ENCODE data around the gene ART4. TPM values are rescaled to one million over a fixed set of nuclear protein-coding genes. Genes with fewer than 3 reads are reported as not detected.
A peak's percentile ranks its signal among the peaks of the same experiment; 100 is the strongest.

The ART4 gene
- not detected for total RNA-seq

- peaks cover 2% of the 10 kb centered on the region for H3K27me3 Mint-ChIP-seq
- no peaks in the 10 kb centered on the region for H3K9me3 Mint-ChIP-seq
- DNase-seq (no peak), ATAC-seq (no peak)
- TF ChIP-seq, protein P1, sequence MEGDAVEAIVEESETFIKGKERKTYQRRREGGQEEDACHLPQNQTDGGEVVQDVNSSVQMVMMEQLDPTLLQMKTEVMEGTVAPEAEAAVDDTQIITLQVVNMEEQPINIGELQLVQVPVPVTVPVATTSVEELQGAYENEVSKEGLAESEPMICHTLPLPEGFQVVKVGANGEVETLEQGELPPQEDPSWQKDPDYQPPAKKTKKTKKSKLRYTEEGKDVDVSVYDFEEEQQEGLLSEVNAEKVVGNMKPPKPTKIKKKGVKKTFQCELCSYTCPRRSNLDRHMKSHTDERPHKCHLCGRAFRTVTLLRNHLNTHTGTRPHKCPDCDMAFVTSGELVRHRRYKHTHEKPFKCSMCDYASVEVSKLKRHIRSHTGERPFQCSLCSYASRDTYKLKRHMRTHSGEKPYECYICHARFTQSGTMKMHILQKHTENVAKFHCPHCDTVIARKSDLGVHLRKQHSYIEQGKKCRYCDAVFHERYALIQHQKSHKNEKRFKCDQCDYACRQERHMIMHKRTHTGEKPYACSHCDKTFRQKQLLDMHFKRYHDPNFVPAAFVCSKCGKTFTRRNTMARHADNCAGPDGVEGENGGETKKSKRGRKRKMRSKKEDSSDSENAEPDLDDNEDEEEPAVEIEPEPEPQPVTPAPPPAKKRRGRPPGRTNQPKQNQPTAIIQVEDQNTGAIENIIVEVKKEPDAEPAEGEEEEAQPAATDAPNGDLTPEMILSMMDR (IDR thresholded peaks at IDR 0.05): no peak
- H3K27ac Mint-ChIP-seq: no peak within 1 kb of the TSS
- H3K36me3 Mint-ChIP-seq (ENCODE audit: low read depth): no peaks in the 10 kb centered on the region
- ChIA-PET CTCF (interaction anchor here (1.0 kb wide), 1 partner anchor 152 kb away, joined by 6 read pairs; no protein-coding TSS in a partner anchor), POLR2A (interaction anchor here (0.7 kb wide), 1 partner anchor 21 kb away, joined by 4 read pairs; no protein-coding TSS in a partner anchor)
- H3K4me1 Mint-ChIP-seq (ENCODE audit: low read depth): peaks cover 12% of the 10 kb centered on the region
- H3K4me3 Mint-ChIP-seq: no peak within 1 kb of the TSS
- intact Hi-C loops (cut with micrococcal nuclease): no loop called here
These were observed at the start of gene ART4 for GRCh38 chr12:14843425-14843887. ART4 (minus strand) TSS chr12:14843526; CDS start chr12:14843113, 413 bp downstream.

DNA sequence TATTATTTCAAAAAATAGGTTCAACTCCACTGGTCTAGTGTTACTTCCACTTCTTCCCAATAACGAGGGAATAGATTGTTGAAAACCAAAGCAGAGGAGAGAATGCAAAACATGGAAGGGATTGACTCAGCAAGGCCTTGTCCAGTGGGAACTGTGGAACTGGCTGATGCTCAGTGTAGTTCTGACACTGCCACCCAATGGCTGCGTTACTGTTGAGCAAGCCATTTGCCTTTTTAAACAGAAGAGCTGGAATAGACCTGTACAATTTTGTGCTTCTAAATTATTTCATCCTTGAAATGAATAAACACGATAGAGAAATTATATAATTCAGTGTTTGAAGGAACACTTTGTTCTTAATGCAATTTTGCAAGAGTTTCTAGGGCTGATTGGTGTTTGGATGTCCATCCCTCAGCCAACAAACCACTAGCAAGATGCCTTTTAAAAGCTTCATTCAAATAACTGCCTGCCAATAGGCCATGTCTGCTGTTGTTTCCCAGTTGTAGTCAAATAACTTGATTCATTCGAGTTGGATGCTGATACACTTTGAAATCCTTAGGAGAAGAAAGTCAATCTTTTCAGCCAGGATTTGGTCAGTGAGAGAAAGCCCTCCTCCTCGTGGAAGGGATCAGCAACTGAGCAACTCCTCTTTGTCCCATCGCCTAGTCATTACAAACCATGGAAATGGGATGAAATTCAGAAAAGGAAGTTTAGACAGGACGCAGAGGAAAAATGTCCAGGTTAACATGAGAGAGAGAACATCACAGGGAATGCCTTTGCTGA lies 49.6 kb upstream of the ART4 start:
- ATAC-seq: no peak
- TF ChIP-seq, protein P1 (IDR thresholded peaks at IDR 0.05): no peak
- DNase-seq: no peak
- Mint-ChIP-seq H3K4me1 (ENCODE audit: low read depth) (no peaks in the 10 kb centered on the region), H3K27ac (no peak overlapping the region), H3K4me3 (no peak overlapping the region), H3K9me3 (no peaks in the 10 kb centered on the region), H3K36me3 (ENCODE audit: low read depth) (no peaks in the 10 kb centered on the region), H3K27me3 (no peaks in the 10 kb centered on the region)
- POLR2A ChIA-PET: interaction anchor here (0.9 kb wide), 1 partner anchor 123 kb away, joined by 3 read pairs; no protein-coding TSS in a partner anchor
- intact Hi-C loops (cut with micrococcal nuclease): no loop called here
- CTCF ChIA-PET: interaction anchor here (2.7 kb wide), 1 partner anchor 9 kb away, joined by 10 read pairs; no protein-coding TSS in a partner anchor

DNA sequence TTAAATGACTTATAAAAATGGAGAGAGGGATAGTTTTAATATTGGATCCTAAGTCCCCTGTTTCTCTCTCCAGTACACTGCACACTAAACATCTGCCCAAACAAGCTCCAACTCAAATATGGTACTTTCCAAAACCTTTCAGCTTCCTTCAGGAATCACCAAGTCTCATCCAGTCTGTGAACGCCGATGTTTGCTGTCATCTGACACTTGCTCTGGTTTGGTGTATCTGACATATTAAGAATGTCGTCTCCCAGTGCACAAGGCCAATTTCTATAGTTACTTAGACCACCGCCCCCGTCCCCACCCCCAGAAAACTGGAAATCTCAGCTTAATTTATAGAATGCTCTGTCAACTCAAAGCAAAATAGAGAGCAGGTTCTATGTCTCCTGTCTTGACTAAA lies 47.4 kb upstream of the ART4 start:
- H3K4me3 Mint-ChIP-seq: no peak overlapping the region
- TF ChIP-seq, protein P1 (IDR thresholded peaks at IDR 0.05): no peak
- no peaks in the 10 kb centered on the region for H3K36me3 Mint-ChIP-seq (ENCODE audit: low read depth)
- H3K4me1 Mint-ChIP-seq (ENCODE audit: low read depth): peaks cover 10% of the 10 kb centered on the region
- intact Hi-C loops (cut with micrococcal nuclease): no loop called here
- ChIA-PET CTCF (interaction anchor here (1.0 to 1.4 kb wide), 2 partner anchors 38 to 104 kb away, joined by 3 read pairs; no protein-coding TSS in a partner anchor), POLR2A (interaction anchor here (1.0 kb wide), 1 partner anchor 14 kb away, joined by 3 read pairs; no protein-coding TSS in a partner anchor)
- no peaks in the 10 kb centered on the region for H3K9me3 Mint-ChIP-seq
- DNase-seq (no peak), ATAC-seq (no peak)
- peaks cover 1% of the 10 kb centered on the region for H3K27me3 Mint-ChIP-seq
- H3K27ac Mint-ChIP-seq: no peak overlapping the region

GRCh38 chr12:14886271-14886670 lies 42.9 kb upstream of the ART4 start:
- Mint-ChIP-seq H3K4me3 (no peak overlapping the region), H3K4me1 (ENCODE audit: low read depth) (peaks cover 24% of the 10 kb centered on the region), H3K36me3 (ENCODE audit: low read depth) (no peaks in the 10 kb centered on the region), H3K9me3 (no peaks in the 10 kb centered on the region), H3K27ac (no peak overlapping the region), H3K27me3 (peaks cover 5% of the 10 kb centered on the region)
- intact Hi-C loops (cut with micrococcal nuclease): no loop called here
- POLR2A ChIA-PET: no interaction called here
- CTCF ChIA-PET: interaction anchor here (1.1 kb wide), 1 partner anchor 40 kb away, joined by 3 read pairs; no protein-coding TSS in a partner anchor
- DNase-seq (no peak), ATAC-seq (no peak)
- TF ChIP-seq, protein P1 (IDR thresholded peaks at IDR 0.05): no peak

DNA sequence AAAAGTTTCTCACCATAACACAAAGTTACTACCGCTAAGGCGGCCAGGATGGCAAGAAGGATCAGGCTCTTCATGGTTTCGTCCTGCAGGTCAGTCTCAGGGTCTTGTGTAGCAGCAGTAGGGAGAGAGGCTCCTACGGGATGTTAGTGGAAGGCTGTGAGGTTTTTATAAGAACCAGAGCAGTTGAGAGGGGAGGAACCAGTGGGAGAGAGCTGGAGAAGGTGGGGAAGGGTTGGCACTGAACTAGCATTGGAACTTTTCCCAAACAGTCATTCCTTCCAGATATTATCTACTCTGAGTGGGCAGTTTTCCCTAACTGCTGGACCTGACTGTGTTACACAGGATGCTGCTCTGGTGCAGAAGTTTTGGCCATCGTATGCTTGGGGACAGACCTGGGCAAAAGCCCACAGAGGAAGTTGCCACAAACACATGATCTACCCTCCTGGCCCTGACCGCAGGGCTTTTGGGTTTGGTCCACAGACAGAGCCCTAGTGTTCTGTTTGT lies 42.4 kb upstream of the ART4 start, which contains the start of gene MGP:
TSS of gene MGP (minus strand) at position 137 of the 504 bp plus-strand sequence. CDS start at position 74, 63 bp downstream.
- Mint-ChIP-seq H3K9me3 (no peaks in the 10 kb centered on the region), H3K4me1 (ENCODE audit: low read depth) (peaks cover 27% of the 10 kb centered on the region), H3K27me3 (peaks cover 5% of the 10 kb centered on the region), H3K4me3 (peak within 1 kb of the TSS; percentile 51), H3K36me3 (ENCODE audit: low read depth) (no peaks in the 10 kb centered on the region), H3K27ac (no peak within 1 kb of the TSS)
- DNase-seq: no peak
- POLR2A ChIA-PET: no interaction called here
- TF ChIP-seq, protein P1 (IDR thresholded peaks at IDR 0.05): no peak
- ATAC-seq: no peak
- CTCF ChIA-PET: no interaction called here
- intact Hi-C loops (cut with micrococcal nuclease): no loop called here

Measured in activated CD8-positive, alpha-beta T cell treated with anti-CD3 and anti-CD28 coated beads for 36 hours (primary cell).